WTC11 (cell line): ENCODE results near the gene KANK3. TPM values are rescaled to one million over a fixed set of nuclear protein-coding genes. Genes with fewer than 3 reads are reported as not detected.

Source experiments
- ATAC-seq: fragments of 200-7000 bp; cut with Tn5 transposase; 2 replicates; pipeline ENCODE4 v1.10.0; 2021; ENCODE audit warnings: mild to moderate bottlenecking, moderate library complexity
- CTCF ChIA-PET: fragments of 300-600 bp; sonication (Branson Sonifier 250); formaldehyde crosslinking; loops from one replicate; lab custom pipeline; 2021; ENCODE audit warnings: antibody characterized with exemption; lab: Charles Lee
- POLR2A ChIA-PET: fragments of 350-600 bp; sonication (Branson Sonifier 250); formaldehyde crosslinking; loops from one replicate; lab custom pipeline; 2021; ENCODE audit warnings: antibody characterized with exemption; lab: Charles Lee
- DNase-seq: peaks from one replicate; pipeline ENCODE4 v3.0.0; 2021; ENCODE audit warnings: low spot score
- H3K27ac Mint-ChIP-seq: 2 replicates; pipeline ENCODE4 v1.8.0; 2021; ENCODE audit warnings: mixed read lengths
- H3K27me3 Mint-ChIP-seq: 2 replicates; pipeline ENCODE4 v1.8.0; 2021; ENCODE audit warnings: low read depth, mild to moderate bottlenecking, moderate library complexity, mixed read lengths
- H3K36me3 Mint-ChIP-seq: 2 replicates; pipeline ENCODE4 v1.8.0; 2021; ENCODE audit warnings: mixed read lengths
- H3K4me1 Mint-ChIP-seq: 2 replicates; pipeline ENCODE4 v1.8.0; 2022; ENCODE audit warnings: mixed read lengths
- H3K4me3 Mint-ChIP-seq: 2 replicates; pipeline ENCODE4 v1.8.0; 2021; ENCODE audit warnings: mild to moderate bottlenecking, moderate library complexity, mixed read lengths
- H3K9me3 Mint-ChIP-seq: 2 replicates; pipeline ENCODE4 v1.8.0; 2021; ENCODE audit warnings: mixed read lengths
- CREB1 ChIP-seq: sonication (generic); formaldehyde crosslinking; IDR thresholded peaks from 2 replicates; pipeline ENCODE4 v1.8.0; 2023; ENCODE audit warnings: mild to moderate bottlenecking, missing genetic modification reagents
- EMX1 ChIP-seq: fragments of 250-450 bp; sonication (Bioruptor Pico); IDR thresholded peaks from 2 replicates; pipeline ENCODE4 v1.8.0; 2021; ENCODE audit warnings: mild to moderate bottlenecking
- GRHL2 ChIP-seq: fragments of 250-450 bp; sonication (Bioruptor Pico); IDR thresholded peaks from 2 replicates; pipeline ENCODE4 v1.8.0; 2022; ENCODE audit warnings: mild to moderate bottlenecking, moderate library complexity; ENCODE audit not compliant: insufficient replicate concordance, severe bottlenecking
- IRF2 ChIP-seq: sonication (generic); formaldehyde crosslinking; IDR thresholded peaks from 2 replicates; pipeline ENCODE4 v1.8.0; 2022; ENCODE audit warnings: low read depth, missing genetic modification reagents, borderline replicate concordance
- MXD4 ChIP-seq: fragments of 250-450 bp; sonication (Bioruptor Pico); IDR thresholded peaks from 2 replicates; pipeline ENCODE4 v1.8.0; 2021; ENCODE audit warnings: mild to moderate bottlenecking, moderate library complexity, borderline replicate concordance
- MYBL2 ChIP-seq: sonication (generic); formaldehyde crosslinking; IDR thresholded peaks from 2 replicates; pipeline ENCODE4 v1.8.1; 2023; ENCODE audit warnings: mild to moderate bottlenecking, moderate library complexity, missing genetic modification reagents
- NFYB ChIP-seq: sonication (generic); formaldehyde crosslinking; conservative IDR thresholded peaks from 2 replicates; pipeline ENCODE4 v1.8.0; 2022; ENCODE audit warnings: low read depth, missing genetic modification reagents
- SOX15 ChIP-seq: fragments of 250-450 bp; sonication (Bioruptor Pico); IDR thresholded peaks from 2 replicates; pipeline ENCODE4 v1.9.0; 2021; ENCODE audit warnings: mild to moderate bottlenecking
- ZNF396 ChIP-seq: fragments of 250-450 bp; sonication (Bioruptor Pico); IDR thresholded peaks from 2 replicates; pipeline ENCODE4 v1.8.0; 2021; ENCODE audit warnings: mild to moderate bottlenecking, moderate library complexity, borderline replicate concordance
- ZNF671 ChIP-seq: fragments of 250-450 bp; sonication (Bioruptor Pico); IDR thresholded peaks from 2 replicates; pipeline ENCODE4 v1.8.0; 2021; ENCODE audit warnings: mild to moderate bottlenecking
- total RNA-seq: library from RNA; stranded (reverse); gene quantifications from 3 replicates; pipeline ENCODE4 v1.2.3, GENCODE V29; 2021
- TF ChIP-seq, protein P1 (sequence below): sonication (generic); formaldehyde crosslinking; IDR thresholded peaks from 2 replicates; pipeline ENCODE4 v1.8.0; 2022; ENCODE audit warnings: missing genetic modification reagents
- TF ChIP-seq, protein P2 (sequence below): fragments of 250-450 bp; sonication (Bioruptor Pico); IDR thresholded peaks from 2 replicates; pipeline ENCODE4 v1.9.0; 2021; ENCODE audit warnings: mild to moderate bottlenecking, borderline replicate concordance
- TF ChIP-seq, protein P3 (sequence below): fragments of 200-600 bp; IDR thresholded peaks from 2 replicates; pipeline ENCODE4 v1.8.0; 2022; ENCODE audit warnings: antibody characterized with exemption
- TF ChIP-seq, protein P4 (sequence below): fragments of 250-450 bp; sonication (Bioruptor Pico); IDR thresholded peaks from 2 replicates; pipeline ENCODE4 v1.9.0; 2021; ENCODE audit warnings: moderate library complexity, mild to moderate bottlenecking, inconsistent platforms, borderline replicate concordance
- TF ChIP-seq, protein P5 (sequence below): sonication (generic); formaldehyde crosslinking; IDR thresholded peaks from 2 replicates; pipeline ENCODE4 v1.8.1; 2022; ENCODE audit warnings: low read depth, mild to moderate bottlenecking, moderate library complexity, missing genetic modification reagents, borderline replicate concordance

The KANK3 gene
- total RNA-seq, 1 experiment from 2014 or later: 8.0 TPM

GRCh38 chr19:8336072-8336569 lies 6.9 kb downstream of the KANK3 start:
- POLR2A ChIA-PET: interaction anchor here (1.1 kb wide), 1 partner anchor 245 kb away, joined by 3 read pairs; no protein-coding TSS in a partner anchor
- Mint-ChIP-seq H3K27me3 (peaks cover 65% of the 10 kb centered on the region), H3K4me1 (peaks cover 26% of the 10 kb centered on the region), H3K9me3 (no peaks in the 10 kb centered on the region), H3K27ac (no peak overlapping the region; the same call in 1 of the 2 replicates), H3K4me3 (peak overlapping the region; percentile 59), H3K36me3 (no peaks in the 10 kb centered on the region)
- no peak for ATAC-seq
- CTCF ChIA-PET: interaction anchor here (0.6 to 5.7 kb wide), 10 partner anchors 11 to 242 kb away, joined by 3 to 40 read pairs (median 6); partner anchors contain the start of genes HNRNPM, MARCHF2 and RAB11B
- no peak for DNase-seq
- TF ChIP-seq, protein P1, sequence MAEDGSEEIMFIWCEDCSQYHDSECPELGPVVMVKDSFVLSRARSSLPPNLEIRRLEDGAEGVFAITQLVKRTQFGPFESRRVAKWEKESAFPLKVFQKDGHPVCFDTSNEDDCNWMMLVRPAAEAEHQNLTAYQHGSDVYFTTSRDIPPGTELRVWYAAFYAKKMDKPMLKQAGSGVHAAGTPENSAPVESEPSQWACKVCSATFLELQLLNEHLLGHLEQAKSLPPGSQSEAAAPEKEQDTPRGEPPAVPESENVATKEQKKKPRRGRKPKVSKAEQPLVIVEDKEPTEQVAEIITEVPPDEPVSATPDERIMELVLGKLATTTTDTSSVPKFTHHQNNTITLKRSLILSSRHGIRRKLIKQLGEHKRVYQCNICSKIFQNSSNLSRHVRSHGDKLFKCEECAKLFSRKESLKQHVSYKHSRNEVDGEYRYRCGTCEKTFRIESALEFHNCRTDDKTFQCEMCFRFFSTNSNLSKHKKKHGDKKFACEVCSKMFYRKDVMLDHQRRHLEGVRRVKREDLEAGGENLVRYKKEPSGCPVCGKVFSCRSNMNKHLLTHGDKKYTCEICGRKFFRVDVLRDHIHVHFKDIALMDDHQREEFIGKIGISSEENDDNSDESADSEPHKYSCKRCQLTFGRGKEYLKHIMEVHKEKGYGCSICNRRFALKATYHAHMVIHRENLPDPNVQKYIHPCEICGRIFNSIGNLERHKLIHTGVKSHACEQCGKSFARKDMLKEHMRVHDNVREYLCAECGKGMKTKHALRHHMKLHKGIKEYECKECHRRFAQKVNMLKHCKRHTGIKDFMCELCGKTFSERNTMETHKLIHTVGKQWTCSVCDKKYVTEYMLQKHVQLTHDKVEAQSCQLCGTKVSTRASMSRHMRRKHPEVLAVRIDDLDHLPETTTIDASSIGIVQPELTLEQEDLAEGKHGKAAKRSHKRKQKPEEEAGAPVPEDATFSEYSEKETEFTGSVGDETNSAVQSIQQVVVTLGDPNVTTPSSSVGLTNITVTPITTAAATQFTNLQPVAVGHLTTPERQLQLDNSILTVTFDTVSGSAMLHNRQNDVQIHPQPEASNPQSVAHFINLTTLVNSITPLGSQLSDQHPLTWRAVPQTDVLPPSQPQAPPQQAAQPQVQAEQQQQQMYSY (CRISPR knock-in tag): no peak
- TF ChIP-seq GRHL2 (CRISPR knock-in tag) (no peak), MYBL2 (CRISPR knock-in tag) (no peak), CREB1 (CRISPR knock-in tag) (no peak), NFYB (no peak), ZNF671 (CRISPR knock-in tag) (no peak)
- TF ChIP-seq, protein P2, sequence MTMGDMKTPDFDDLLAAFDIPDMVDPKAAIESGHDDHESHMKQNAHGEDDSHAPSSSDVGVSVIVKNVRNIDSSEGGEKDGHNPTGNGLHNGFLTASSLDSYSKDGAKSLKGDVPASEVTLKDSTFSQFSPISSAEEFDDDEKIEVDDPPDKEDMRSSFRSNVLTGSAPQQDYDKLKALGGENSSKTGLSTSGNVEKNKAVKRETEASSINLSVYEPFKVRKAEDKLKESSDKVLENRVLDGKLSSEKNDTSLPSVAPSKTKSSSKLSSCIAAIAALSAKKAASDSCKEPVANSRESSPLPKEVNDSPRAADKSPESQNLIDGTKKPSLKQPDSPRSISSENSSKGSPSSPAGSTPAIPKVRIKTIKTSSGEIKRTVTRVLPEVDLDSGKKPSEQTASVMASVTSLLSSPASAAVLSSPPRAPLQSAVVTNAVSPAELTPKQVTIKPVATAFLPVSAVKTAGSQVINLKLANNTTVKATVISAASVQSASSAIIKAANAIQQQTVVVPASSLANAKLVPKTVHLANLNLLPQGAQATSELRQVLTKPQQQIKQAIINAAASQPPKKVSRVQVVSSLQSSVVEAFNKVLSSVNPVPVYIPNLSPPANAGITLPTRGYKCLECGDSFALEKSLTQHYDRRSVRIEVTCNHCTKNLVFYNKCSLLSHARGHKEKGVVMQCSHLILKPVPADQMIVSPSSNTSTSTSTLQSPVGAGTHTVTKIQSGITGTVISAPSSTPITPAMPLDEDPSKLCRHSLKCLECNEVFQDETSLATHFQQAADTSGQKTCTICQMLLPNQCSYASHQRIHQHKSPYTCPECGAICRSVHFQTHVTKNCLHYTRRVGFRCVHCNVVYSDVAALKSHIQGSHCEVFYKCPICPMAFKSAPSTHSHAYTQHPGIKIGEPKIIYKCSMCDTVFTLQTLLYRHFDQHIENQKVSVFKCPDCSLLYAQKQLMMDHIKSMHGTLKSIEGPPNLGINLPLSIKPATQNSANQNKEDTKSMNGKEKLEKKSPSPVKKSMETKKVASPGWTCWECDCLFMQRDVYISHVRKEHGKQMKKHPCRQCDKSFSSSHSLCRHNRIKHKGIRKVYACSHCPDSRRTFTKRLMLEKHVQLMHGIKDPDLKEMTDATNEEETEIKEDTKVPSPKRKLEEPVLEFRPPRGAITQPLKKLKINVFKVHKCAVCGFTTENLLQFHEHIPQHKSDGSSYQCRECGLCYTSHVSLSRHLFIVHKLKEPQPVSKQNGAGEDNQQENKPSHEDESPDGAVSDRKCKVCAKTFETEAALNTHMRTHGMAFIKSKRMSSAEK: no peak

DNA sequence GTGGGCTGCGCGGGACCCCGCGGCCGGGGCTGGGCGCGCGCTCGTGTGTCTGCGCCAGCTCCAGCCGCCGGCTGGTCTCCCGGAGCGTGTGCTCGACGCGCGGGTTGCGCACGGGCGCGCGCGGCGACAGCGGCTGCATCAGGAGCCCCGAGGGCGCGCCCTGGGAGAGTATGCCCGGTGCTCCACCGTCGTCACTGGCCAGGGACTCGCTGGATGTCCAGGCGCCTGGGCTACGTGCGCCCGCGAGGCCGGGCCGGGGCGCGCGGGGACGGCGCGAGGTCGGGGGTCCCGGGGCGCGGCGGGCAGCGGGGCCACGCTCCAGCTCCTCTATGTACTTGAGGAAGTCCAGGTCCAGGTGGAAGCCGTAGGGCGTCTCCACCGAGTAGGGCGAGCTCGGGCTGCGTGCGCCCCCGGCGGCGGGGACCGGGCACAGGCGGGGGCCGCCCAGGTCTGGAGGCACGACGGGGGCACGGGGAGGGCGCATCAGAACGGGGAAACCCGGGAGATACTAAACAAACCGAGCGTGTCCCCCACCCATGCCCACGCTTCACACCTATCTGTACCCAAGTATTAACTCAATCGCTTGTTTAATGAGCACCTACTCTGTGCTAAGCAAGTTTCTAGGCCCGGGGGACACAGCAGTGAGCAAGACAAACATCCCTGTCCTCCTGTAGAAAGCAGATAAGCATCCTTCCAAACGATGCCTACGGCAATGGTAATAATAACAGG lies 7.6 kb downstream of the KANK3 start:
- H3K27ac Mint-ChIP-seq: no peak overlapping the region; the same call in 1 of the 2 replicates
- TF ChIP-seq SOX15 (CRISPR knock-in tag): no peak
- TF ChIP-seq, protein P1 (CRISPR knock-in tag): peak; percentile 62; the same call in 1 of the 2 replicates
- TF ChIP-seq EMX1 (CRISPR knock-in tag): 0 out of 2 replicates have a peak, but pooled peaks have one; percentile 10
- no peak for TF ChIP-seq IRF2
- TF ChIP-seq ZNF396 (CRISPR knock-in tag): no peak
- TF ChIP-seq, protein P3, sequence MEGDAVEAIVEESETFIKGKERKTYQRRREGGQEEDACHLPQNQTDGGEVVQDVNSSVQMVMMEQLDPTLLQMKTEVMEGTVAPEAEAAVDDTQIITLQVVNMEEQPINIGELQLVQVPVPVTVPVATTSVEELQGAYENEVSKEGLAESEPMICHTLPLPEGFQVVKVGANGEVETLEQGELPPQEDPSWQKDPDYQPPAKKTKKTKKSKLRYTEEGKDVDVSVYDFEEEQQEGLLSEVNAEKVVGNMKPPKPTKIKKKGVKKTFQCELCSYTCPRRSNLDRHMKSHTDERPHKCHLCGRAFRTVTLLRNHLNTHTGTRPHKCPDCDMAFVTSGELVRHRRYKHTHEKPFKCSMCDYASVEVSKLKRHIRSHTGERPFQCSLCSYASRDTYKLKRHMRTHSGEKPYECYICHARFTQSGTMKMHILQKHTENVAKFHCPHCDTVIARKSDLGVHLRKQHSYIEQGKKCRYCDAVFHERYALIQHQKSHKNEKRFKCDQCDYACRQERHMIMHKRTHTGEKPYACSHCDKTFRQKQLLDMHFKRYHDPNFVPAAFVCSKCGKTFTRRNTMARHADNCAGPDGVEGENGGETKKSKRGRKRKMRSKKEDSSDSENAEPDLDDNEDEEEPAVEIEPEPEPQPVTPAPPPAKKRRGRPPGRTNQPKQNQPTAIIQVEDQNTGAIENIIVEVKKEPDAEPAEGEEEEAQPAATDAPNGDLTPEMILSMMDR: peak; percentile 29; the same call in 1 of the 2 replicates
- TF ChIP-seq, protein P4, sequence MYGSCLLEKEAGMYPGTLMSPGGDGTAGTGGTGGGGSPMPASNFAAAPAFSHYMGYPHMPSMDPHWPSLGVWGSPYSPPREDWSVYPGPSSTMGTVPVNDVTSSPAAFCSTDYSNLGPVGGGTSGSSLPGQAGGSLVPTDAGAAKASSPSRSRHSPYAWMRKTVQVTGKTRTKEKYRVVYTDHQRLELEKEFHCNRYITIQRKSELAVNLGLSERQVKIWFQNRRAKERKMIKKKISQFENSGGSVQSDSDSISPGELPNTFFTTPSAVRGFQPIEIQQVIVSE (CRISPR knock-in tag): no peak
- TF ChIP-seq CREB1 (CRISPR knock-in tag): no peak
- TF ChIP-seq, protein P5, sequence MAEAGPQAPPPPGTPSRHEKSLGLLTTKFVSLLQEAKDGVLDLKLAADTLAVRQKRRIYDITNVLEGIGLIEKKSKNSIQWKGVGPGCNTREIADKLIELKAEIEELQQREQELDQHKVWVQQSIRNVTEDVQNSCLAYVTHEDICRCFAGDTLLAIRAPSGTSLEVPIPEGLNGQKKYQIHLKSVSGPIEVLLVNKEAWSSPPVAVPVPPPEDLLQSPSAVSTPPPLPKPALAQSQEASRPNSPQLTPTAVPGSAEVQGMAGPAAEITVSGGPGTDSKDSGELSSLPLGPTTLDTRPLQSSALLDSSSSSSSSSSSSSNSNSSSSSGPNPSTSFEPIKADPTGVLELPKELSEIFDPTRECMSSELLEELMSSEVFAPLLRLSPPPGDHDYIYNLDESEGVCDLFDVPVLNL: 0 out of 2 replicates have a peak, but pooled peaks have one; percentile 1
- TF ChIP-seq MXD4 (CRISPR knock-in tag): no peak

More for the DNA sequence above, 7.6 kb downstream of the KANK3 start:
- ChIA-PET POLR2A (interaction anchor here (0.6 to 1.1 kb wide), 4 partner anchors 9 to 245 kb away, joined by 3 read pairs; no protein-coding TSS in a partner anchor), CTCF (interaction anchor here (0.6 to 5.7 kb wide), 24 partner anchors 10 to 333 kb away, joined by 3 to 40 read pairs (median 3); partner anchors contain the start of genes ANGPTL4, HNRNPM, MARCHF2 and RAB11B)
- peaks cover 67% of the 10 kb centered on the region for H3K27me3 Mint-ChIP-seq
- ATAC-seq (peak; percentile 35), DNase-seq (peak; percentile 59)
- H3K4me1 Mint-ChIP-seq: peaks cover 23% of the 10 kb centered on the region
- H3K4me3 Mint-ChIP-seq: peak overlapping the region; percentile 59
- no peaks in the 10 kb centered on the region for H3K36me3 Mint-ChIP-seq
- H3K9me3 Mint-ChIP-seq: no peaks in the 10 kb centered on the region
